Sigmoid colon (tissue), 4 donors: ENCODE measurements around the gene PYDC2.

Experiments used
- CTCF ChIP-seq, 4 experiments: fragments of 450-650 bp in 3 of 4; fragments of 200-600 bp in 1 of 4; IDR thresholded peaks; one replicate each; pipeline ENCODE4 v1.5.1; 2016 to 2019; ENCODE audit warnings: antibody characterized with exemption in 4 of 4, mild to moderate bottlenecking in 3 of 4, moderate library complexity in 2 of 4
- EP300 ChIP-seq, 4 donors: sonication (generic); formaldehyde crosslinking; IDR thresholded peaks; one replicate each; pipeline ENCODE4 v1.6.1; 2017; ENCODE audit warnings: antibody characterized with exemption in 4 of 4

GRCh38 chr3:191414286-191414685 is 46.7 kb upstream of the PYDC2 start:
- TF ChIP-seq EP300 (IDR thresholded peaks at IDR 0.05), result no peak
- no peak for TF ChIP-seq CTCF (IDR thresholded peaks at IDR 0.05)
